HEK293 (cell line): ENCODE measurements around the gene AGPAT1.

Experiments
- CTCF ChIA-PET: fragments of 350-600 bp; formaldehyde crosslinking; extraction: SDS; loops from one replicate; lab custom pipeline; 2021; ENCODE audit warnings: antibody characterized with exemption; lab: Yijun Ruan, JAX
- POLR2A ChIA-PET: fragments of 300-600 bp; formaldehyde crosslinking; extraction: SDS; loops from one replicate; lab custom pipeline; 2020; ENCODE audit warnings: antibody characterized with exemption, inconsistent platforms; lab: Yijun Ruan, JAX
- H3K27ac ChIP-seq: fragments of 200-500 bp; sonication (Bioruptor generic); 2 replicates; pipeline ENCODE4 v1.5.1; 2014; ENCODE audit warnings: low read depth, low read length, control low read depth, inconsistent platforms; ENCODE audit errors: extremely low read depth
- H3K36me3 ChIP-seq, 2 experiments: fragments of 200-500 bp in 1 of 2; sonication (Bioruptor generic) in 1 of 2; 1 replicate in 1 of 2; 2 replicates in 1 of 2; pipeline ENCODE4 v1.5.1; 2014 to 2017; ENCODE audit warnings: inconsistent platforms in 2 of 2, low read length in 2 of 2; ENCODE audit not compliant: control insufficient read depth in 2 of 2, insufficient read depth in 1 of 2
- H3K4me1 ChIP-seq: fragments of 200-500 bp; sonication (Bioruptor generic); 2 replicates; pipeline ENCODE4 v1.5.1; 2014; ENCODE audit warnings: mild to moderate bottlenecking, low read length, inconsistent platforms; ENCODE audit not compliant: control insufficient read depth, insufficient read depth
- H3K4me3 ChIP-seq: 2 replicates; pipeline ENCODE4 v1.5.1; 2011; ENCODE audit warnings: low read depth, mild to moderate bottlenecking, control low read depth, low read length, moderate library complexity
- H3K9me3 ChIP-seq: fragments of 200-500 bp; sonication (Bioruptor generic); 2 replicates; pipeline ENCODE4 v1.5.1; 2014; ENCODE audit warnings: low read depth, low read length, inconsistent platforms; ENCODE audit not compliant: control insufficient read depth, insufficient read depth
- GLIS1 ChIP-seq: fragments of 450-650 bp; formaldehyde crosslinking; IDR thresholded peaks from 2 replicates; pipeline ENCODE4 v1.5.1; 2016; ENCODE audit warnings: missing biosample characterization, missing genetic modification characterization
- MZF1 ChIP-seq: fragments of 450-650 bp; formaldehyde crosslinking; IDR thresholded peaks from 2 replicates; pipeline ENCODE4 v1.5.1; 2017; ENCODE audit warnings: missing biosample characterization, missing genetic modification characterization, borderline replicate concordance
- PBX3 ChIP-seq: sonication (generic); formaldehyde crosslinking; IDR thresholded peaks from 2 replicates; pipeline ENCODE4 v1.8.1; 2022; ENCODE audit warnings: mild to moderate bottlenecking, moderate library complexity, missing genetic modification reagents
- PRDM1 ChIP-seq: fragments of 450-650 bp; formaldehyde crosslinking; IDR thresholded peaks from 2 replicates; pipeline ENCODE4; 2016; ENCODE audit warnings: missing biosample characterization, missing genetic modification characterization
- PRDM6 ChIP-seq: fragments of 450-650 bp; formaldehyde crosslinking; IDR thresholded peaks from 2 replicates; pipeline ENCODE4 v1.5.1; 2017; ENCODE audit warnings: missing biosample characterization, missing genetic modification characterization
- REPIN1 ChIP-seq: fragments of 450-650 bp; formaldehyde crosslinking; IDR thresholded peaks from 2 replicates; pipeline ENCODE4 v1.5.1; 2017; ENCODE audit warnings: missing biosample characterization, missing genetic modification characterization, low read depth
- TCF7L2 ChIP-seq: IDR thresholded peaks from 2 replicates; pipeline ENCODE4 v1.6.1; 2011; ENCODE audit warnings: low read depth, mild to moderate bottlenecking, inconsistent platforms, low read length, moderate library complexity, borderline replicate concordance
- ZBTB11 ChIP-seq: fragments of 450-650 bp; formaldehyde crosslinking; conservative IDR thresholded peaks from 2 replicates; pipeline ENCODE4 v1.5.1; 2016; ENCODE audit warnings: low read depth, missing biosample characterization, missing genetic modification characterization
- ZBTB17 ChIP-seq: fragments of 450-650 bp; formaldehyde crosslinking; IDR thresholded peaks from 2 replicates; pipeline ENCODE4 v1.5.1; 2016; ENCODE audit warnings: missing biosample characterization, missing genetic modification characterization
- ZBTB44 ChIP-seq: fragments of 450-650 bp; IDR thresholded peaks from 2 replicates; pipeline ENCODE4 v1.5.1; 2018; ENCODE audit warnings: missing biosample characterization, mild to moderate bottlenecking, missing genetic modification characterization
- ZBTB49 ChIP-seq: fragments of 450-650 bp; formaldehyde crosslinking; IDR thresholded peaks from 2 replicates; pipeline ENCODE4 v1.5.1; 2016; ENCODE audit warnings: missing biosample characterization, missing genetic modification characterization, low read depth
- ZBTB8A ChIP-seq: fragments of 450-650 bp; formaldehyde crosslinking; IDR thresholded peaks from 2 replicates; pipeline ENCODE4 v1.5.1; 2016; ENCODE audit warnings: missing biosample characterization, missing genetic modification characterization
- ZEB2 ChIP-seq: fragments of 450-650 bp; formaldehyde crosslinking; IDR thresholded peaks from 2 replicates; pipeline ENCODE4 v1.5.1; 2016; ENCODE audit warnings: missing biosample characterization, missing genetic modification characterization
- ZFP41 ChIP-seq: fragments of 450-650 bp; formaldehyde crosslinking; IDR thresholded peaks from 2 replicates; pipeline ENCODE4 v1.5.1; 2016; ENCODE audit warnings: missing biosample characterization, missing genetic modification characterization, borderline replicate concordance
- ZNF10 ChIP-seq: fragments of 450-650 bp; formaldehyde crosslinking; IDR thresholded peaks from 2 replicates; pipeline ENCODE4 v1.5.1; 2017; ENCODE audit warnings: missing biosample characterization, missing genetic modification characterization
- ZNF138 ChIP-seq: fragments of 450-650 bp; formaldehyde crosslinking; IDR thresholded peaks from 2 replicates; pipeline ENCODE4 v1.5.1; 2016; ENCODE audit warnings: missing biosample characterization, missing genetic modification characterization, borderline replicate concordance
- ZNF26 ChIP-seq: fragments of 450-650 bp; formaldehyde crosslinking; IDR thresholded peaks from 2 replicates; pipeline ENCODE4 v1.5.1; 2016; ENCODE audit warnings: missing biosample characterization, missing genetic modification characterization
- ZNF335 ChIP-seq: fragments of 450-650 bp; formaldehyde crosslinking; conservative IDR thresholded peaks from 2 replicates; pipeline ENCODE4 v1.5.1; 2016; ENCODE audit warnings: missing biosample characterization, missing genetic modification characterization
- ZNF423 ChIP-seq: fragments of 450-650 bp; formaldehyde crosslinking; IDR thresholded peaks from 2 replicates; pipeline ENCODE4 v1.5.1; 2016; ENCODE audit warnings: missing biosample characterization, missing genetic modification characterization
- ZNF561 ChIP-seq: fragments of 450-650 bp; IDR thresholded peaks from 2 replicates; pipeline ENCODE4 v1.5.1; 2018; ENCODE audit warnings: missing biosample characterization, missing genetic modification characterization, borderline replicate concordance
- ZNF658 ChIP-seq: fragments of 450-650 bp; formaldehyde crosslinking; IDR thresholded peaks from 2 replicates; pipeline ENCODE4; 2016; ENCODE audit warnings: missing biosample characterization, missing genetic modification characterization
- ZNF677 ChIP-seq: fragments of 450-650 bp; IDR thresholded peaks from 2 replicates; pipeline ENCODE4 v1.5.0; 2018; ENCODE audit warnings: missing biosample characterization, mild to moderate bottlenecking, missing genetic modification characterization, moderate library complexity
- ZNF830 ChIP-seq: fragments of 450-650 bp; IDR thresholded peaks from 2 replicates; pipeline ENCODE4 v1.5.0; 2018; ENCODE audit warnings: missing biosample characterization, missing genetic modification characterization, low read depth, mild to moderate bottlenecking, moderate library complexity
- ZSCAN23 ChIP-seq: fragments of 450-650 bp; formaldehyde crosslinking; IDR thresholded peaks from 2 replicates; pipeline ENCODE4 v1.5.1; 2016; ENCODE audit warnings: missing biosample characterization, missing genetic modification characterization

The AGPAT1 gene

GRCh38 chr6:32175711-32176475 is at the start of gene AGPAT1 (continued):
- TF ChIP-seq ZBTB11 (tag by site-specific recombination) (peak; percentile 81), ZBTB49 (no peak), MZF1 (tag by site-specific recombination) (0 out of 2 replicates have a peak, but pooled peaks have one; percentile 19), PRDM1 (peak; percentile 86), ZNF561 (tag by site-specific recombination) (peak; percentile 29; the same call in 1 of the 2 replicates), ZEB2 (tag by site-specific recombination) (peak; percentile 34; the same call in 1 of the 2 replicates), ZBTB8A (tag by site-specific recombination) (peak; percentile 34), PBX3 (CRISPR knock-in tag) (peak; percentile 96; the same call in 1 of the 2 replicates), ZSCAN23 (tag by site-specific recombination) (peak; percentile 41; the same call in 1 of the 2 replicates), ZNF658 (no peak), GLIS1 (tag by site-specific recombination) (peak; percentile 55; the same call in 1 of the 2 replicates), ZNF335 (tag by site-specific recombination) (peak; percentile 79), ZBTB17 (tag by site-specific recombination) (peak; percentile 75)
- TF ChIP-seq, all 188 proteins: peak for 44

GRCh38 chr6:32224696-32225095 is 48.8 kb upstream of the AGPAT1 start:
- Histone ChIP-seq H3K36me3 (no peaks in the 10 kb centered on the region), H3K27ac (no peak overlapping the region), H3K4me3 (no peak overlapping the region), H3K9me3 (no peaks in the 10 kb centered on the region), H3K4me1 (no peaks in the 10 kb centered on the region)
- POLR2A ChIA-PET, result interaction anchor here (0.6 kb wide), 1 partner anchor 226 kb away, joined by 3 read pairs; no protein-coding TSS in a partner anchor
- CTCF ChIA-PET, result interaction anchor here (0.6 kb wide), 1 partner anchor 81 kb away, joined by 3 read pairs; no protein-coding TSS in a partner anchor
- TF ChIP-seq ZNF26 (tag by site-specific recombination), result no peak
- TF ChIP-seq ZFP41 (tag by site-specific recombination), result no peak
- no peak for TF ChIP-seq ZNF830 (tag by site-specific recombination)
- no peak for TF ChIP-seq ZBTB44 (tag by site-specific recombination)
- TF ChIP-seq ZNF677 (tag by site-specific recombination), result no peak
- no peak for TF ChIP-seq ZNF138
- no peak for TF ChIP-seq PRDM6 (tag by site-specific recombination)
- no peak for TF ChIP-seq TCF7L2
- no peak for TF ChIP-seq ZNF10 (tag by site-specific recombination)
- TF ChIP-seq REPIN1 (tag by site-specific recombination), result no peak
- no peak for TF ChIP-seq ZNF423 (tag by site-specific recombination)
